Cardiac fibroblast (primary cell): ENCODE measurements around the gene PCGF1.

Experiments used
- DNase-seq, 2 donors: peaks; one replicate each; pipeline versions ENCODE4 v3.0.0 to v3.0.0-alpha.2; 2010; ENCODE audit warnings: low read depth in 2 of 2
- H3K4me3 ChIP-seq, 2 donors: replicated peaks in 1 of 2; 1 replicate in 1 of 2; 2 replicates in 1 of 2; pipeline ENCODE4 v1.5.1; 2011; ENCODE audit warnings: low read depth in 2 of 2, low read length in 2 of 2, mild to moderate bottlenecking in 2 of 2, moderate library complexity in 1 of 2
- CTCF ChIP-seq: IDR thresholded peaks from one replicate; pipeline ENCODE4 v1.5.1; 2011; ENCODE audit warnings: low read depth, mild to moderate bottlenecking, low read length, inconsistent platforms

PCGF1 gene

GRCh38 chr2:74552914-74553811 lies 45.7 kb upstream of the PCGF1 start:
- TF ChIP-seq CTCF = no peak
- peak overlapping the region; percentile 93 to 95 for H3K4me3 ChIP-seq
- peak; percentile 32 to 42 for DNase-seq

GRCh38 chr2:74551942-74552913 lies 44.7 kb upstream of the PCGF1 start:
- peak overlapping the region in 1 of 2 donors; percentile 95 for H3K4me3 ChIP-seq
- peak in 1 of 2 donors; percentile 47 for DNase-seq
- TF ChIP-seq CTCF = no peak

GRCh38 chr2:74551530-74551929 lies 44.0 kb upstream of the PCGF1 start:
- DNase-seq = no peak
- no peak for TF ChIP-seq CTCF
- H3K4me3 ChIP-seq = peak overlapping the region in 1 of 2 donors; percentile 95

GRCh38 chr2:74550231-74550630 lies 42.7 kb upstream of the PCGF1 start:
- no peak for DNase-seq
- peak overlapping the region in 1 of 2 donors; percentile 95 for H3K4me3 ChIP-seq
- TF ChIP-seq CTCF = no peak

GRCh38 chr2:74548900-74549826 lies 41.7 kb upstream of the PCGF1 start:
- peak; percentile 54 to 60 for DNase-seq
- H3K4me3 ChIP-seq = peak overlapping the region; percentile 54 to 66
- TF ChIP-seq CTCF = no peak
